Lung microvascular endothelial cell (primary cell): Measurements from ENCODE around the gene TARP.
"Not testable (repeated sequence)": the region's sequence is repeated elsewhere in the genome, so short reads cannot be mapped to it uniquely, and the experiment has no call there.

Experiments used
- DNase-seq, 2 donors: peaks; one replicate each; pipeline versions ENCODE4 v3.0.0 to v3.0.0-alpha.2; 2010; ENCODE audit warnings: low read depth in 2 of 2

The TARP gene

GRCh38 chr7:38299275-38299931 is 26.0 kb upstream of the TARP start:
- no peak for DNase-seq

GRCh38 chr7:38296059-38296857 is 22.8 kb upstream of the TARP start:
- no peak for DNase-seq

GRCh38 chr7:38294926-38295325 is 21.5 kb upstream of the TARP start:
- no peak for DNase-seq

GRCh38 chr7:38292442-38292841 is 19.0 kb upstream of the TARP start:
- DNase-seq = no peak

- no peak for DNase-seq
These were observed 18.2 kb upstream of the TARP start for GRCh38 chr7:38291650-38292049.

- DNase-seq = no peak
These were observed 17.7 kb upstream of the TARP start for GRCh38 chr7:38291117-38291647.

- DNase-seq = no peak
These were observed 11.1 kb upstream of the TARP start for GRCh38 chr7:38284553-38284952.

GRCh38 chr7:38283809-38284208 is 10.4 kb upstream of the TARP start:
- peak in 1 of 2 donors; percentile 21 for DNase-seq

GRCh38 chr7:38283107-38283506 is 9.7 kb upstream of the TARP start:
- no peak for DNase-seq

- DNase-seq = no peak
These were observed 8.6 kb upstream of the TARP start for GRCh38 chr7:38282081-38282480.

GRCh38 chr7:38281266-38281665 is 7.8 kb upstream of the TARP start:
- DNase-seq = no peak

GRCh38 chr7:38280707-38281106 is 7.3 kb upstream of the TARP start:
- no peak for DNase-seq

GRCh38 chr7:38280000-38280399 is 6.6 kb upstream of the TARP start:
- no peak for DNase-seq

- no peak for DNase-seq
These were observed 2.9 kb upstream of the TARP start for GRCh38 chr7:38276096-38276877.

GRCh38 chr7:38274927-38275620 is 1.6 kb upstream of the TARP start:
- DNase-seq = no peak

GRCh38 chr7:38274486-38274885 is 1.1 kb upstream of the TARP start:
- no peak for DNase-seq

GRCh38 chr7:38270405-38270804 is 3.0 kb downstream of the TARP start:
- DNase-seq = not testable (repeated sequence)

GRCh38 chr7:38269704-38270346 is 3.6 kb downstream of the TARP start:
- not testable (repeated sequence) for DNase-seq

GRCh38 chr7:38265958-38266357 is 7.5 kb downstream of the TARP start:
- not testable (repeated sequence) for DNase-seq

GRCh38 chr7:38264602-38265001 is 8.8 kb downstream of the TARP start:
- DNase-seq = not testable (repeated sequence)

- DNase-seq = not testable (repeated sequence)
These were observed 10.2 kb downstream of the TARP start for GRCh38 chr7:38263274-38263673.
